ENCODE measurements around the gene SREBF2. TPM values are rescaled to one million over a fixed set of nuclear protein-coding genes. Genes with fewer than 3 reads are reported as not detected.

The SREBF2 gene
- total RNA-seq, 1 experiment from 2014 or later, result 129 TPM

GRCh38 chr22:41923595-41924276, 90.8 kb downstream of the SREBF2 start (continued):
- TF ChIP-seq, protein P1, sequence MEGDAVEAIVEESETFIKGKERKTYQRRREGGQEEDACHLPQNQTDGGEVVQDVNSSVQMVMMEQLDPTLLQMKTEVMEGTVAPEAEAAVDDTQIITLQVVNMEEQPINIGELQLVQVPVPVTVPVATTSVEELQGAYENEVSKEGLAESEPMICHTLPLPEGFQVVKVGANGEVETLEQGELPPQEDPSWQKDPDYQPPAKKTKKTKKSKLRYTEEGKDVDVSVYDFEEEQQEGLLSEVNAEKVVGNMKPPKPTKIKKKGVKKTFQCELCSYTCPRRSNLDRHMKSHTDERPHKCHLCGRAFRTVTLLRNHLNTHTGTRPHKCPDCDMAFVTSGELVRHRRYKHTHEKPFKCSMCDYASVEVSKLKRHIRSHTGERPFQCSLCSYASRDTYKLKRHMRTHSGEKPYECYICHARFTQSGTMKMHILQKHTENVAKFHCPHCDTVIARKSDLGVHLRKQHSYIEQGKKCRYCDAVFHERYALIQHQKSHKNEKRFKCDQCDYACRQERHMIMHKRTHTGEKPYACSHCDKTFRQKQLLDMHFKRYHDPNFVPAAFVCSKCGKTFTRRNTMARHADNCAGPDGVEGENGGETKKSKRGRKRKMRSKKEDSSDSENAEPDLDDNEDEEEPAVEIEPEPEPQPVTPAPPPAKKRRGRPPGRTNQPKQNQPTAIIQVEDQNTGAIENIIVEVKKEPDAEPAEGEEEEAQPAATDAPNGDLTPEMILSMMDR (IDR thresholded peaks at IDR 0.05 in 2 of 3, conservative IDR thresholded peaks at IDR 0.05 in 1 of 3; ENCODE audit: borderline replicate concordance in 1 of 3, insufficient read depth in 1 of 3, low read depth in 2 of 3, low read length in 2 of 3), result no peak
- no peak for TF ChIP-seq RAD21 (IDR thresholded peaks at IDR 0.05; ENCODE audit: low read depth)
- TF ChIP-seq ELF1 (IDR thresholded peaks at IDR 0.05; ENCODE audit: borderline replicate concordance, low read depth), result no peak
- no peak for TF ChIP-seq SP1 (IDR thresholded peaks at IDR 0.05; ENCODE audit: low read depth)
- TF ChIP-seq EZH2phosphoT487 (IDR thresholded peaks at IDR 0.05; ENCODE audit: borderline replicate concordance), result no peak
- no peak for TF ChIP-seq CBX3 (IDR thresholded peaks at IDR 0.05; ENCODE audit: low read depth)
- no peak for TF ChIP-seq ZFX (IDR thresholded peaks at IDR 0.05)
- no peak for TF ChIP-seq ZNF274 (IDR thresholded peaks at IDR 0.05; ENCODE audit: low read depth, low read length)
- no peak for TF ChIP-seq EGR1 (IDR thresholded peaks at IDR 0.05; ENCODE audit: low read depth)
- no peak for TF ChIP-seq POLR2AphosphoS5 (IDR thresholded peaks at IDR 0.05; ENCODE audit: low read depth, low read length)

- TF ChIP-seq ZNF274 (IDR thresholded peaks at IDR 0.05; ENCODE audit: low read depth, low read length), result no peak
- TF ChIP-seq RAD21 (IDR thresholded peaks at IDR 0.05; ENCODE audit: low read depth), result no peak
- TF ChIP-seq, protein P1 (IDR thresholded peaks at IDR 0.05 in 2 of 3, conservative IDR thresholded peaks at IDR 0.05 in 1 of 3; ENCODE audit: borderline replicate concordance in 1 of 3, insufficient read depth in 1 of 3, low read depth in 2 of 3, low read length in 2 of 3), result peak; percentile 34 to 79 (median 73); a peak in 5 of 6 replicates
- Histone ChIP-seq H3K27me3 (ENCODE audit: insufficient read depth, low read length) (no peaks in the 10 kb centered on the region), H3K4me2 (ENCODE audit: low read length) (peak overlapping the region; percentile 46), H3K4me3 (replicated peaks in 1 of 2; ENCODE audit: low read depth in 1 of 2, low read length in 2 of 2) (no peak overlapping the region), H3K4me1 (ENCODE audit: control insufficient read depth in 1 of 2, insufficient read depth in 2 of 2, low read length in 2 of 2) (peaks cover 2 to 7% of the 10 kb centered on the region in 2 experiments; a peak in 1 of 4 replicates), H3K79me2 (ENCODE audit: insufficient read depth, low read length) (no peaks in the 10 kb centered on the region), H2AFZ (ENCODE audit: low read depth, low read length, poor library complexity, severe bottlenecking) (no peak overlapping the region), H3K9me2 (ENCODE audit: insufficient read depth) (no peaks in the 10 kb centered on the region), H3K9ac (ENCODE audit: low read length) (no peak overlapping the region; the same call in 1 of the 2 replicates), H3K27ac (ENCODE audit: low read depth, low read length) (no peak overlapping the region), H3K9me3 (ENCODE audit: control insufficient read depth in 1 of 2, insufficient read depth in 1 of 2, low read depth in 1 of 2, low read length in 2 of 2) (no peaks in the 10 kb centered on the region), H4K20me1 (ENCODE audit: insufficient read depth) (no peaks in the 10 kb centered on the region), H3K36me3 (ENCODE audit: control insufficient read depth in 1 of 2, insufficient read depth in 2 of 2, low read length in 2 of 2) (no peaks in the 10 kb centered on the region)
- POLR2A ChIA-PET, result interaction anchor here (1.6 kb wide), 1 partner anchor 15 kb away, joined by 4 read pairs; no protein-coding TSS in a partner anchor
- intact Hi-C loops (cut with micrococcal nuclease), result no loop called here
- DNase-seq (ENCODE audit: low read depth, low spot score) (no peak), ATAC-seq (peak; percentile 78)
- no TSS peak for BruUV-seq (replicated peaks)
- RAD21 ChIA-PET (ENCODE audit: low non-redundant PET in 1 of 2, low total read pairs in 2 of 2, uncharacterized antibody in 2 of 2, unreplicated experiment in 2 of 2), result interaction anchor here in 1 of 2 experiments (0.5 kb wide), 1 partner anchor 146 kb away, joined by 3 read pairs; no protein-coding TSS in a partner anchor
- CTCF ChIA-PET, result interaction anchor here (0.6 to 1.3 kb wide), 8 partner anchors 9 to 519 kb away, joined by 3 to 9 read pairs (median 3); partner anchors contain the start of genes CCDC134 and SREBF2
These were observed 93.0 kb downstream of the SREBF2 start for GRCh38 chr22:41925783-41926460.
